ENCODE data around the gene PTPRO. TPM values are rescaled to one million over a fixed set of nuclear protein-coding genes. Genes with fewer than 3 reads are reported as not detected.

PTPRO gene
- total RNA-seq, 1 experiment from 2014 or later = 2.8 TPM

DNA sequence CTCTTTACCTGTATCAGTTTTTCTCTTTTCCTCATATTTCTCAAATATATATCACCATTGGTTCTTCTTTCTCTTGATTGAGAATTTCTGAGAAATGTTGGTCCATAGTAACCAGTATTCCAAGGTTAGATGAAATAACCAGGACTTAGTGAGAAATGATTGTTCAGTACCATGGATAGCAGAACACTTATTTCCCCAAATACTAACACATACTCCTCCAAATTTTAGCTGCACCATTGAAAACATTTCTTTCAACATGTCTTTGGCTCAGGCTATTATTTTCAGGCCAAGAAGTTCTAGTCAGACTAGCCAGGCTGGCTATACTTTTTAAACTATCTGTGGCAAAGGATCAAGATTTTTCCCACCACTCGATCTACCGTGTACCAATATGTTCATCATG, 113.3 kb downstream of the PTPRO start:
- CTCF ChIA-PET = no interaction called here
- TF ChIP-seq EZH2 (IDR thresholded peaks at IDR 0.05; ENCODE audit: borderline replicate concordance, low read depth, low read length, poor library complexity, severe bottlenecking) = no peak
- TF ChIP-seq, protein P1, sequence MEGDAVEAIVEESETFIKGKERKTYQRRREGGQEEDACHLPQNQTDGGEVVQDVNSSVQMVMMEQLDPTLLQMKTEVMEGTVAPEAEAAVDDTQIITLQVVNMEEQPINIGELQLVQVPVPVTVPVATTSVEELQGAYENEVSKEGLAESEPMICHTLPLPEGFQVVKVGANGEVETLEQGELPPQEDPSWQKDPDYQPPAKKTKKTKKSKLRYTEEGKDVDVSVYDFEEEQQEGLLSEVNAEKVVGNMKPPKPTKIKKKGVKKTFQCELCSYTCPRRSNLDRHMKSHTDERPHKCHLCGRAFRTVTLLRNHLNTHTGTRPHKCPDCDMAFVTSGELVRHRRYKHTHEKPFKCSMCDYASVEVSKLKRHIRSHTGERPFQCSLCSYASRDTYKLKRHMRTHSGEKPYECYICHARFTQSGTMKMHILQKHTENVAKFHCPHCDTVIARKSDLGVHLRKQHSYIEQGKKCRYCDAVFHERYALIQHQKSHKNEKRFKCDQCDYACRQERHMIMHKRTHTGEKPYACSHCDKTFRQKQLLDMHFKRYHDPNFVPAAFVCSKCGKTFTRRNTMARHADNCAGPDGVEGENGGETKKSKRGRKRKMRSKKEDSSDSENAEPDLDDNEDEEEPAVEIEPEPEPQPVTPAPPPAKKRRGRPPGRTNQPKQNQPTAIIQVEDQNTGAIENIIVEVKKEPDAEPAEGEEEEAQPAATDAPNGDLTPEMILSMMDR (conservative IDR thresholded peaks at IDR 0.05; ENCODE audit: low read depth, low read length) = no peak
- Histone ChIP-seq H3K9me3 (ENCODE audit: low read depth, low read length, poor library complexity, severe bottlenecking) (no peaks in the 10 kb centered on the region), H3K4me1 (ENCODE audit: insufficient read depth, low read length, poor library complexity, severe bottlenecking) (no peaks in the 10 kb centered on the region), H3K4me3 (ENCODE audit: low read depth, low read length, poor library complexity, severe bottlenecking) (no peak overlapping the region), H3K27me3 (replicated peaks; ENCODE audit: insufficient read depth, low read depth, low read length, poor library complexity) (no peaks in the 10 kb centered on the region), H3K27ac (ENCODE audit: low read depth, low read length, poor library complexity, severe bottlenecking) (no peak overlapping the region), H3K36me3 (ENCODE audit: insufficient read depth, low read length, poor library complexity, severe bottlenecking) (no peaks in the 10 kb centered on the region)
- peak; percentile 28 for DNase-seq (ENCODE audit: low spot score)
- POLR2A ChIA-PET (ENCODE audit: low non-redundant PET) = no interaction called here
- BruUV-seq (replicated peaks) = no TSS peak
- intact Hi-C loops (cut with micrococcal nuclease; ENCODE audit: unreplicated experiment) = no loop called here

DNA sequence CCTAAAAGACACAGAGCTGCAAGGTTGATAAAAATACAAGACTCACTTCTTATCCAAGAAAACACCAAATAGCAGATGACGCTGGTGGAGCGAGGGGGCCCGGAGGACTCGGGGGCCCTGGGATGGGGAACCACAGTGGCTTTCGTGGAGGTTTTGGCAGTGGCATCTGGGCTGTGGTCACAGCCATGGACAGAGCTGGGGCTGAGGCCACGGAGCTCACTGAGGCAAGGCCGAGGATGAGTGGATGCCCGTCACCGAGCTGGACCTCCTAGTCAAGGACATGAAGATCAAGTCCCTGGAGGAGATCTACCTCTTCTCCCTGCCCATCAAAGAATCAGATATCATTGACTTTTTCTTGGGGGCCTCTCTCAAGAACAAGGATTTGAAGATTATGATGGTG, 117.2 kb downstream of the PTPRO start:
- TF ChIP-seq, protein P1 (conservative IDR thresholded peaks at IDR 0.05; ENCODE audit: low read depth, low read length) = no peak
- POLR2A ChIA-PET (ENCODE audit: low non-redundant PET) = no interaction called here
- no peaks in the 10 kb centered on the region for H3K9me3 ChIP-seq (ENCODE audit: low read depth, low read length, poor library complexity, severe bottlenecking)
- H3K27me3 ChIP-seq (replicated peaks; ENCODE audit: insufficient read depth, low read depth, low read length, poor library complexity) = no peaks in the 10 kb centered on the region
- no peak overlapping the region for H3K4me3 ChIP-seq (ENCODE audit: low read depth, low read length, poor library complexity, severe bottlenecking)
- DNase-seq (ENCODE audit: low spot score) = no peak
- CTCF ChIA-PET = no interaction called here
- no peaks in the 10 kb centered on the region for H3K4me1 ChIP-seq (ENCODE audit: insufficient read depth, low read length, poor library complexity, severe bottlenecking)
- no TSS peak for BruUV-seq (replicated peaks)
- H3K27ac ChIP-seq (ENCODE audit: low read depth, low read length, poor library complexity, severe bottlenecking) = no peak overlapping the region
- intact Hi-C loops (cut with micrococcal nuclease; ENCODE audit: unreplicated experiment) = no loop called here
- H3K36me3 ChIP-seq (ENCODE audit: insufficient read depth, low read length, poor library complexity, severe bottlenecking) = no peaks in the 10 kb centered on the region

DNA sequence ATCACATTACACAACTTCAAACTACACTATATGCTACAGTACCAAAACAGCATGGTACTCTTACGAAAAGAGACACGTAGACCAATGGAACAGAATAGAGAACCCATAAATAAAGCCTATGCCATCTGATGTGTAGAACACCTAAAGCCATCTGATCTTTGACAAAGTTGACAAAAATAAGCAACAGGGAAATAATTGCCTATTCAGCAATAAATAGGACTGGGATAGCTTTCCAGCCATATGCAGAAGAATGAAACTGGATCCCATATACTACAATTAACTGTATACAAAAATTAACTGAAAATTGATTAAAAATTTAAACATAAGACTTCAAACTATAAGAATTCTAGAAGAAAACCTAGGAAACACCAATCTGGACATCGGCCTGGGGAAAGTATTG, 120.7 kb downstream of the PTPRO start:
- ChIA-PET CTCF (no interaction called here), POLR2A (ENCODE audit: low non-redundant PET) (no interaction called here)
- H3K27me3 ChIP-seq (replicated peaks; ENCODE audit: insufficient read depth, low read depth, low read length, poor library complexity) = peaks cover 4% of the 10 kb centered on the region
- no peaks in the 10 kb centered on the region for H3K4me1 ChIP-seq (ENCODE audit: insufficient read depth, low read length, poor library complexity, severe bottlenecking)
- intact Hi-C loops (cut with micrococcal nuclease; ENCODE audit: unreplicated experiment) = no loop called here
- no peak for DNase-seq (ENCODE audit: low spot score)
- TF ChIP-seq EZH2 (IDR thresholded peaks at IDR 0.05; ENCODE audit: borderline replicate concordance, low read depth, low read length, poor library complexity, severe bottlenecking) = no peak
- TF ChIP-seq, protein P1 (conservative IDR thresholded peaks at IDR 0.05; ENCODE audit: low read depth, low read length) = no peak
- no TSS peak for BruUV-seq (replicated peaks)
- H3K27ac ChIP-seq (ENCODE audit: low read depth, low read length, poor library complexity, severe bottlenecking) = no peak overlapping the region
- no peaks in the 10 kb centered on the region for H3K36me3 ChIP-seq (ENCODE audit: insufficient read depth, low read length, poor library complexity, severe bottlenecking)
- no peaks in the 10 kb centered on the region for H3K9me3 ChIP-seq (ENCODE audit: low read depth, low read length, poor library complexity, severe bottlenecking)
- H3K4me3 ChIP-seq (ENCODE audit: low read depth, low read length, poor library complexity, severe bottlenecking) = no peak overlapping the region

Measured in A673 (cell line).